HEK293 (cell line): ENCODE results near the gene CNRIP1.

ENCODE experiments used
- CTCF ChIA-PET: fragments of 350-600 bp; formaldehyde crosslinking; extraction: SDS; loops from one replicate; lab custom pipeline; 2021; ENCODE audit warnings: antibody characterized with exemption; lab: Yijun Ruan, JAX
- POLR2A ChIA-PET: fragments of 300-600 bp; formaldehyde crosslinking; extraction: SDS; loops from one replicate; lab custom pipeline; 2020; ENCODE audit warnings: antibody characterized with exemption, inconsistent platforms; lab: Yijun Ruan, JAX
- H3K27ac ChIP-seq: fragments of 200-500 bp; sonication (Bioruptor generic); 2 replicates; pipeline ENCODE4 v1.5.1; 2014; ENCODE audit warnings: low read depth, low read length, control low read depth, inconsistent platforms; ENCODE audit errors: extremely low read depth
- H3K36me3 ChIP-seq, 2 experiments: fragments of 200-500 bp in 1 of 2; sonication (Bioruptor generic) in 1 of 2; 1 replicate in 1 of 2; 2 replicates in 1 of 2; pipeline ENCODE4 v1.5.1; 2014 to 2017; ENCODE audit warnings: inconsistent platforms in 2 of 2, low read length in 2 of 2; ENCODE audit not compliant: control insufficient read depth in 2 of 2, insufficient read depth in 1 of 2
- H3K4me1 ChIP-seq: fragments of 200-500 bp; sonication (Bioruptor generic); 2 replicates; pipeline ENCODE4 v1.5.1; 2014; ENCODE audit warnings: mild to moderate bottlenecking, low read length, inconsistent platforms; ENCODE audit not compliant: control insufficient read depth, insufficient read depth
- H3K4me3 ChIP-seq: 2 replicates; pipeline ENCODE4 v1.5.1; 2011; ENCODE audit warnings: low read depth, mild to moderate bottlenecking, control low read depth, low read length, moderate library complexity
- H3K9me3 ChIP-seq: fragments of 200-500 bp; sonication (Bioruptor generic); 2 replicates; pipeline ENCODE4 v1.5.1; 2014; ENCODE audit warnings: low read depth, low read length, inconsistent platforms; ENCODE audit not compliant: control insufficient read depth, insufficient read depth
- BCL11B ChIP-seq: fragments of 450-650 bp; formaldehyde crosslinking; IDR thresholded peaks from 2 replicates; pipeline ENCODE4 v1.5.1; 2016; ENCODE audit warnings: low read depth, missing biosample characterization, missing genetic modification characterization
- EGR2 ChIP-seq: fragments of 450-650 bp; formaldehyde crosslinking; IDR thresholded peaks from 2 replicates; pipeline ENCODE4 v1.5.1; 2016; ENCODE audit warnings: low read depth, missing biosample characterization, missing genetic modification characterization
- GFI1B ChIP-seq: fragments of 450-650 bp; formaldehyde crosslinking; IDR thresholded peaks from 2 replicates; pipeline ENCODE4 v1.5.1; 2016; ENCODE audit warnings: missing biosample characterization, missing genetic modification characterization
- HOXA7 ChIP-seq: sonication (generic); formaldehyde crosslinking; IDR thresholded peaks from 2 replicates; pipeline ENCODE4 v1.8.1; 2022; ENCODE audit warnings: missing genetic modification reagents, borderline replicate concordance
- MZF1 ChIP-seq: fragments of 450-650 bp; formaldehyde crosslinking; IDR thresholded peaks from 2 replicates; pipeline ENCODE4 v1.5.1; 2017; ENCODE audit warnings: missing biosample characterization, missing genetic modification characterization, borderline replicate concordance
- SETDB1 ChIP-seq: IDR thresholded peaks from one replicate; pipeline ENCODE4 v1.6.1; 2017; ENCODE audit warnings: mild to moderate bottlenecking, low read length, moderate library complexity, mixed read lengths; ENCODE audit not compliant: insufficient read length
- TCF7L2 ChIP-seq: IDR thresholded peaks from 2 replicates; pipeline ENCODE4 v1.6.1; 2011; ENCODE audit warnings: low read depth, mild to moderate bottlenecking, inconsistent platforms, low read length, moderate library complexity, borderline replicate concordance
- ZNF140 ChIP-seq: fragments of 450-650 bp; formaldehyde crosslinking; IDR thresholded peaks from 2 replicates; pipeline ENCODE4 v1.5.1; 2016; ENCODE audit warnings: missing biosample characterization, missing genetic modification characterization
- ZNF155 ChIP-seq: fragments of 450-650 bp; formaldehyde crosslinking; IDR thresholded peaks from 2 replicates; pipeline ENCODE4 v1.5.1; 2016; ENCODE audit warnings: missing biosample characterization, missing genetic modification characterization
- ZNF239 ChIP-seq: fragments of 450-650 bp; formaldehyde crosslinking; IDR thresholded peaks from 2 replicates; pipeline ENCODE4 v1.5.1; 2016; ENCODE audit warnings: missing biosample characterization, missing genetic modification characterization
- ZNF266 ChIP-seq: fragments of 450-650 bp; formaldehyde crosslinking; IDR thresholded peaks from 2 replicates; pipeline ENCODE4 v1.5.1; 2016; ENCODE audit warnings: missing biosample characterization, missing genetic modification characterization, low read depth
- ZNF529 ChIP-seq: fragments of 450-650 bp; formaldehyde crosslinking; IDR thresholded peaks from 2 replicates; pipeline ENCODE4 v1.5.1; 2017; ENCODE audit warnings: missing genetic modification characterization, missing biosample characterization; ENCODE audit not compliant: insufficient replicate concordance
- ZNF621 ChIP-seq: fragments of 450-650 bp; formaldehyde crosslinking; IDR thresholded peaks from 2 replicates; pipeline ENCODE4 v1.5.1; 2017; ENCODE audit warnings: missing biosample characterization, missing genetic modification characterization
- ZNF629 ChIP-seq: fragments of 450-650 bp; formaldehyde crosslinking; IDR thresholded peaks from 2 replicates; pipeline ENCODE4 v1.5.1; 2017; ENCODE audit warnings: missing biosample characterization, missing genetic modification characterization
- ZNF654 ChIP-seq: fragments of 450-650 bp; formaldehyde crosslinking; IDR thresholded peaks from 2 replicates; pipeline ENCODE4 v1.5.1; 2016; ENCODE audit warnings: low read depth, missing biosample characterization, missing genetic modification characterization
- ZNF701 ChIP-seq: fragments of 450-650 bp; formaldehyde crosslinking; IDR thresholded peaks from 2 replicates; pipeline ENCODE4 v1.5.1; 2016; ENCODE audit warnings: missing biosample characterization, missing genetic modification characterization
- TF ChIP-seq, protein P1 (sequence below): fragments of 450-650 bp; formaldehyde crosslinking; IDR thresholded peaks from 2 replicates; pipeline ENCODE4 v1.5.1; 2016; ENCODE audit warnings: missing biosample characterization, missing genetic modification characterization
- TF ChIP-seq, protein P2 (sequence below): fragments of 450-650 bp; formaldehyde crosslinking; IDR thresholded peaks from 2 replicates; pipeline ENCODE4 v1.5.1; 2016; ENCODE audit warnings: missing biosample characterization, missing genetic modification characterization
- TF ChIP-seq, protein P3 (sequence below): fragments of 450-650 bp; formaldehyde crosslinking; IDR thresholded peaks from 2 replicates; pipeline ENCODE4 v1.5.1; 2016; ENCODE audit warnings: missing biosample characterization, missing genetic modification characterization

The CNRIP1 gene

DNA sequence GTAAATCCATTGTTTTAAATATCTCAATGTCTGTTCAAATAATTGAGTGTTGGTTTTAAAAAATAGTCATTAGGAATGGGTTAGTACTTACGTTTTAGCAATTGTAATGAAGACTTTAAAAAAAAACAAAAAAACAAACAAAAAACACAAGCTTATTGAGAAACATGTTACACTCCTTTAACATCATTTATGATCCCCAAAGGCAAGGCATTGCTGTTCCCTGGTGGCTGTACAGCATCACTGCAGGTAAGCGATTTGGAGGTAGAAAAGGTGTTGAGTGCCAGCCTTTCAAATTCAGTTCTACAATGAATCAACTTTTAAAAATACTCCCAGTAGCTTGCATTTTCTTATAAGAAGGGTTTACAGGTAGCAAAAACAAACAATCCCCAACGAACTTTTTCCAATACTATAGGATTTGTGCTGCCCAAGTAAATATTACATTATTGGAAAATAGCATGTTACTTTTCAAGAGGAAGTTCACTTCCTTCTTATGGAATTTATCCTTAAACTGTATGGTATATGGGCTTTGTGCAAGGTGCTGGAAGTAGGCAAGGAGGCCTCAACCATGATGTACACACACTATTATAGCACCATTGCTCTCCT lies 27.5 kb downstream of the CNRIP1 start:
- Histone ChIP-seq H3K9me3 (no peaks in the 10 kb centered on the region), H3K27ac (no peak overlapping the region), H3K4me3 (no peak overlapping the region), H3K4me1 (no peaks in the 10 kb centered on the region), H3K36me3 (no peaks in the 10 kb centered on the region)
- CTCF ChIA-PET, result interaction anchor here (0.5 to 4.2 kb wide), 27 partner anchors 9 to 786 kb away, joined by 3 to 30 read pairs (median 5); partner anchors contain the start of gene CNRIP1
- peak; percentile 62 for TF ChIP-seq ZNF654
- no peak for TF ChIP-seq GFI1B (tag by site-specific recombination)
- TF ChIP-seq EGR2, result no peak
- TF ChIP-seq, protein P1, sequence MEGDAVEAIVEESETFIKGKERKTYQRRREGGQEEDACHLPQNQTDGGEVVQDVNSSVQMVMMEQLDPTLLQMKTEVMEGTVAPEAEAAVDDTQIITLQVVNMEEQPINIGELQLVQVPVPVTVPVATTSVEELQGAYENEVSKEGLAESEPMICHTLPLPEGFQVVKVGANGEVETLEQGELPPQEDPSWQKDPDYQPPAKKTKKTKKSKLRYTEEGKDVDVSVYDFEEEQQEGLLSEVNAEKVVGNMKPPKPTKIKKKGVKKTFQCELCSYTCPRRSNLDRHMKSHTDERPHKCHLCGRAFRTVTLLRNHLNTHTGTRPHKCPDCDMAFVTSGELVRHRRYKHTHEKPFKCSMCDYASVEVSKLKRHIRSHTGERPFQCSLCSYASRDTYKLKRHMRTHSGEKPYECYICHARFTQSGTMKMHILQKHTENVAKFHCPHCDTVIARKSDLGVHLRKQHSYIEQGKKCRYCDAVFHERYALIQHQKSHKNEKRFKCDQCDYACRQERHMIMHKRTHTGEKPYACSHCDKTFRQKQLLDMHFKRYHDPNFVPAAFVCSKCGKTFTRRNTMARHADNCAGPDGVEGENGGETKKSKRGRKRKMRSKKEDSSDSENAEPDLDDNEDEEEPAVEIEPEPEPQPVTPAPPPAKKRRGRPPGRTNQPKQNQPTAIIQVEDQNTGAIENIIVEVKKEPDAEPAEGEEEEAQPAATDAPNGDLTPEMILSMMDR (tag by site-specific recombination), result peak; percentile 60
- POLR2A ChIA-PET, result no interaction called here

DNA sequence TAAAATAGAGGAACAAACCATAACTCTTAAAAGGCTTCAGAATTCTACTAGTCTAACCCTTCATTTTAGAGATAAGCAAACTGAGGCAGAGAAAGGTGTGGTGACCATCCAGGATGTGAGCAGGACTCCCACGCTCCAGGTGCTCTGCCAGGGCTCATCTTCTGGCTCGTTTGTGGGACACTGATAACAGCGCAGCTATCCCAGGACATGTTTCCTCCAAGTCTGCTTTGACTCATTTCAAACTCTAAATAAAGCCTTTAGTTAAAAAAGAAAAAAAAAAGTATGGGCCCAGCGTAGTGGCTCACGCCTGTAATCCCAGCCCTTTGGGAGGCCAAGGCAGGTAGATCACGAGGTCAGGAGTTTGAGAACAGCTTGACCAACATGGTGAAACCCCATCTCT lies 28.4 kb downstream of the CNRIP1 start:
- no peak for TF ChIP-seq MZF1 (tag by site-specific recombination)
- TF ChIP-seq BCL11B (tag by site-specific recombination), result no peak
- TF ChIP-seq HOXA7, result no peak
- TF ChIP-seq ZNF529 (tag by site-specific recombination), result no peak
- no peak for TF ChIP-seq ZNF239 (tag by site-specific recombination)
- TF ChIP-seq SETDB1, result no peak
- no peak for TF ChIP-seq TCF7L2
- TF ChIP-seq ZNF621 (tag by site-specific recombination), result no peak
- TF ChIP-seq, protein P2, sequence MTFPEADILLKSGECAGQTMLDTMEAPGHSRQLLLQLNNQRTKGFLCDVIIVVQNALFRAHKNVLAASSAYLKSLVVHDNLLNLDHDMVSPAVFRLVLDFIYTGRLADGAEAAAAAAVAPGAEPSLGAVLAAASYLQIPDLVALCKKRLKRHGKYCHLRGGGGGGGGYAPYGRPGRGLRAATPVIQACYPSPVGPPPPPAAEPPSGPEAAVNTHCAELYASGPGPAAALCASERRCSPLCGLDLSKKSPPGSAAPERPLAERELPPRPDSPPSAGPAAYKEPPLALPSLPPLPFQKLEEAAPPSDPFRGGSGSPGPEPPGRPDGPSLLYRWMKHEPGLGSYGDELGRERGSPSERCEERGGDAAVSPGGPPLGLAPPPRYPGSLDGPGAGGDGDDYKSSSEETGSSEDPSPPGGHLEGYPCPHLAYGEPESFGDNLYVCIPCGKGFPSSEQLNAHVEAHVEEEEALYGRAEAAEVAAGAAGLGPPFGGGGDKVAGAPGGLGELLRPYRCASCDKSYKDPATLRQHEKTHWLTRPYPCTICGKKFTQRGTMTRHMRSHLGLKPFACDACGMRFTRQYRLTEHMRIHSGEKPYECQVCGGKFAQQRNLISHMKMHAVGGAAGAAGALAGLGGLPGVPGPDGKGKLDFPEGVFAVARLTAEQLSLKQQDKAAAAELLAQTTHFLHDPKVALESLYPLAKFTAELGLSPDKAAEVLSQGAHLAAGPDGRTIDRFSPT, result no peak
- no peak for TF ChIP-seq ZNF629 (tag by site-specific recombination)
- TF ChIP-seq ZNF155 (tag by site-specific recombination), result no peak
- no peak for TF ChIP-seq ZNF266 (tag by site-specific recombination)
- TF ChIP-seq, protein P3, sequence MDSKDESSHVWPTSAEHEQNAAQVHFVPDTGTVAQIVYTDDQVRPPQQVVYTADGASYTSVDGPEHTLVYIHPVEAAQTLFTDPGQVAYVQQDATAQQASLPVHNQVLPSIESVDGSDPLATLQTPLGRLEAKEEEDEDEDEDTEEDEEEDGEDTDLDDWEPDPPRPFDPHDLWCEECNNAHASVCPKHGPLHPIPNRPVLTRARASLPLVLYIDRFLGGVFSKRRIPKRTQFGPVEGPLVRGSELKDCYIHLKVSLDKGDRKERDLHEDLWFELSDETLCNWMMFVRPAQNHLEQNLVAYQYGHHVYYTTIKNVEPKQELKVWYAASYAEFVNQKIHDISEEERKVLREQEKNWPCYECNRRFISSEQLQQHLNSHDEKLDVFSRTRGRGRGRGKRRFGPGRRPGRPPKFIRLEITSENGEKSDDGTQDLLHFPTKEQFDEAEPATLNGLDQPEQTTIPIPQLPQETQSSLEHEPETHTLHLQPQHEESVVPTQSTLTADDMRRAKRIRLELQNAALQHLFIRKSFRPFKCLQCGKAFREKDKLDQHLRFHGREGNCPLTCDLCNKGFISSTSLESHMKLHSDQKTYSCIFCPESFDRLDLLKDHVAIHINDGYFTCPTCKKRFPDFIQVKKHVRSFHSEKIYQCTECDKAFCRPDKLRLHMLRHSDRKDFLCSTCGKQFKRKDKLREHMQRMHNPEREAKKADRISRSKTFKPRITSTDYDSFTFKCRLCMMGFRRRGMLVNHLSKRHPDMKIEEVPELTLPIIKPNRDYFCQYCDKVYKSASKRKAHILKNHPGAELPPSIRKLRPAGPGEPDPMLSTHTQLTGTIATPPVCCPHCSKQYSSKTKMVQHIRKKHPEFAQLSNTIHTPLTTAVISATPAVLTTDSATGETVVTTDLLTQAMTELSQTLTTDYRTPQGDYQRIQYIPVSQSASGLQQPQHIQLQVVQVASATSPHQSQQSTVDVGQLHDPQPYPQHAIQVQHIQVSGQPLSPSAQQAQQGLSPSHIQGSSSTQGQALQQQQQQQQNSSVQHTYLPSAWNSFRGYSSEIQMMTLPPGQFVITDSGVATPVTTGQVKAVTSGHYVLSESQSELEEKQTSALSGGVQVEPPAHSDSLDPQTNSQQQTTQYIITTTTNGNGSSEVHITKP (tag by site-specific recombination), result no peak
- no peak for TF ChIP-seq ZNF140 (tag by site-specific recombination)
- no peak for TF ChIP-seq ZNF701 (tag by site-specific recombination)
- no peaks in the 10 kb centered on the region for H3K36me3 ChIP-seq
- no peaks in the 10 kb centered on the region for H3K4me1 ChIP-seq
- ChIA-PET POLR2A (no interaction called here), CTCF (interaction anchor here (0.7 to 4.2 kb wide), 14 partner anchors 9 to 626 kb away, joined by 3 to 30 read pairs (median 8); no protein-coding TSS in a partner anchor)
- H3K27ac ChIP-seq, result no peak overlapping the region
- no peak overlapping the region for H3K4me3 ChIP-seq
- no peaks in the 10 kb centered on the region for H3K9me3 ChIP-seq
